IMR-90 (cell line): Measurements from ENCODE around the gene RNF41. TPM values are rescaled to one million over a fixed set of nuclear protein-coding genes. Genes with fewer than 3 reads are reported as not detected.

Experiments
- ATAC-seq: fragments of 200-7000 bp; cut with Tn5 transposase; 2 replicates; pipeline ENCODE4 v1.9.1; 2020; ENCODE audit warnings: low read depth, mild to moderate bottlenecking, moderate library complexity
- BruUV-seq: library from RNA; stranded (reverse); fragments of 400-500 nt; replicated peaks from 2 replicates; lab custom pipeline; 2021; lab: Mats Ljungman, UMichigan
- CTCF ChIA-PET: fragments of 300-600 bp; formaldehyde crosslinking; extraction: SDS; loops from one replicate; lab custom pipeline; 2021; ENCODE audit warnings: antibody characterized with exemption; lab: Yijun Ruan, JAX
- POLR2A ChIA-PET: fragments of 300-600 bp; sonication (Branson Sonifier 250); formaldehyde crosslinking; loops from one replicate; lab custom pipeline; 2022; ENCODE audit warnings: antibody characterized with exemption; ENCODE audit not compliant: unreplicated experiment; lab: Charles Lee
- DNase-seq: peaks from one replicate; pipeline ENCODE4 v3.0.0; 2013
- H2AFZ ChIP-seq: replicated peaks from 2 replicates; pipeline ENCODE3; 2013; ENCODE audit warnings: low read length, mild to moderate bottlenecking; ENCODE audit not compliant: poor library complexity
- H2AK5ac ChIP-seq: 2 replicates; pipeline ENCODE4 v1.6.1; 2013; ENCODE audit warnings: low read depth, low read length, inconsistent platforms
- H2AK9ac ChIP-seq: replicated peaks from 2 replicates; pipeline ENCODE3; 2013; ENCODE audit warnings: mild to moderate bottlenecking, low read depth, low read length, moderate library complexity; ENCODE audit not compliant: poor library complexity
- H2BK120ac ChIP-seq: 2 replicates; pipeline ENCODE4 v1.6.1; 2013; ENCODE audit warnings: low read depth, low read length, inconsistent platforms
- H2BK15ac ChIP-seq: 3 replicates; pipeline ENCODE4 v1.6.1; 2013; ENCODE audit warnings: low read depth, low read length, inconsistent platforms
- H2BK20ac ChIP-seq: 2 replicates; pipeline ENCODE4 v1.6.1; 2013; ENCODE audit warnings: low read depth, mild to moderate bottlenecking, inconsistent platforms, low read length, moderate library complexity
- H2BK5ac ChIP-seq: 2 replicates; pipeline ENCODE4 v1.6.1; 2013; ENCODE audit warnings: mild to moderate bottlenecking, low read depth, low read length, inconsistent platforms; ENCODE audit not compliant: poor library complexity, severe bottlenecking
- H3K14ac ChIP-seq: replicated peaks from 2 replicates; pipeline ENCODE4 v1.6.1; 2013; ENCODE audit warnings: low read depth, low read length, inconsistent platforms
- H3K18ac ChIP-seq: 2 replicates; pipeline ENCODE4 v1.6.1; 2013; ENCODE audit warnings: low read depth, low read length, control low read depth
- H3K23ac ChIP-seq: 2 replicates; pipeline ENCODE4 v1.6.1; 2013; ENCODE audit warnings: low read depth, low read length, inconsistent platforms
- H3K27ac ChIP-seq: 2 replicates; pipeline ENCODE4 v1.5.1; 2013; ENCODE audit warnings: mild to moderate bottlenecking, control low read depth, low read length; ENCODE audit not compliant: insufficient read depth
- H3K27me3 ChIP-seq: 2 replicates; pipeline ENCODE4 v1.6.1; 2013; ENCODE audit warnings: low read length; ENCODE audit not compliant: control insufficient read depth, insufficient read depth
- H3K36me3 ChIP-seq: 2 replicates; pipeline ENCODE4 v1.6.1; 2013; ENCODE audit warnings: low read length, mixed read lengths; ENCODE audit not compliant: control insufficient read depth, insufficient read depth
- H3K4ac ChIP-seq: 2 replicates; pipeline ENCODE4 v1.6.1; 2013; ENCODE audit warnings: low read depth, low read length, inconsistent platforms
- H3K4me1 ChIP-seq: 2 replicates; pipeline ENCODE4 v1.6.1; 2013; ENCODE audit warnings: low read length, mixed read lengths; ENCODE audit not compliant: control insufficient read depth, insufficient read depth
- H3K4me2 ChIP-seq: 2 replicates; pipeline ENCODE4 v1.6.1; 2013; ENCODE audit warnings: low read depth, mild to moderate bottlenecking, control low read depth, low read length, moderate library complexity
- H3K4me3 ChIP-seq: 2 replicates; pipeline ENCODE4 v1.5.1; 2013; ENCODE audit warnings: low read depth, mild to moderate bottlenecking, control low read depth, low read length, moderate library complexity; ENCODE audit not compliant: insufficient read depth
- H3K56ac ChIP-seq: 2 replicates; pipeline ENCODE4 v1.6.1; 2013; ENCODE audit warnings: low read length, inconsistent platforms; ENCODE audit not compliant: insufficient read depth; ENCODE audit errors: extremely low read depth
- H3K79me1 ChIP-seq, 2 experiments: 2 replicates each; pipeline ENCODE4 v1.6.1; 2013; ENCODE audit warnings: low read length in 2 of 2, inconsistent platforms in 1 of 2, low read depth in 1 of 2
- H3K9ac ChIP-seq: 2 replicates; pipeline ENCODE4 v1.6.1; 2013; ENCODE audit warnings: low read depth, low read length, control low read depth
- H3K9me1 ChIP-seq: 2 replicates; pipeline ENCODE4 v1.6.1; 2013; ENCODE audit warnings: low read length, inconsistent platforms; ENCODE audit not compliant: insufficient read depth
- H3K9me3 ChIP-seq: 2 replicates; pipeline ENCODE4 v1.6.1; 2013; ENCODE audit warnings: low read length; ENCODE audit not compliant: control insufficient read depth, insufficient read depth
- H4K20me1 ChIP-seq: 2 replicates; pipeline ENCODE4 v1.6.1; 2013; ENCODE audit warnings: low read length, inconsistent platforms; ENCODE audit not compliant: insufficient read depth
- H4K5ac ChIP-seq: 2 replicates; pipeline ENCODE4 v1.6.1; 2013; ENCODE audit warnings: mild to moderate bottlenecking, low read depth, low read length, control low read depth
- H4K8ac ChIP-seq, 2 experiments: 2 replicates each; pipeline ENCODE4 v1.6.1; 2013; ENCODE audit warnings: low read depth in 2 of 2, low read length in 2 of 2, control low read depth in 1 of 2, inconsistent platforms in 1 of 2
- H4K91ac ChIP-seq: 2 replicates; pipeline ENCODE4 v1.6.1; 2013; ENCODE audit warnings: low read depth, low read length, inconsistent platforms; ENCODE audit not compliant: insufficient read depth
- BHLHE40 ChIP-seq: fragments of 150-350 bp; IDR thresholded peaks from 2 replicates; pipeline ENCODE4 v1.6.1; 2016; ENCODE audit warnings: mild to moderate bottlenecking, low read depth, low read length
- CHD1 ChIP-seq: IDR thresholded peaks from 2 replicates; pipeline ENCODE4 v1.6.1; 2012; ENCODE audit warnings: low read depth, low read length, improper control_type of control experiment
- MXI1 ChIP-seq: IDR thresholded peaks from 2 replicates; pipeline ENCODE4 v1.6.1; 2012; ENCODE audit warnings: low read depth, mild to moderate bottlenecking, low read length, moderate library complexity, borderline replicate concordance
- NFE2L2 ChIP-seq: fragments of 150-350 bp; IDR thresholded peaks from 2 replicates; pipeline ENCODE4 v1.6.1; 2016; ENCODE audit warnings: low read depth, mild to moderate bottlenecking, low read length
- SMC3 ChIP-seq: fragments of 150-350 bp; IDR thresholded peaks from 2 replicates; pipeline ENCODE4 v1.6.1; 2016; ENCODE audit warnings: low read depth, mild to moderate bottlenecking, antibody characterized with exemption, low read length, moderate library complexity
- WGBS, 2 experiments: methylation state at CpG; one replicate each; pipeline versions ENCODE4 v1.1.5 to v1.1.7; 2013; ENCODE audit warnings: missing lambda C conversion rate in 2 of 2; ENCODE audit not compliant: insufficient read length in 1 of 2; ENCODE audit errors: extremely low coverage in 2 of 2; 5-methylcytosine and 5-hydroxymethylcytosine counted together
- dilution Hi-C: fragments of 300-500 bp; cut with HindIII; formaldehyde crosslinking; loops from one replicate; pipeline ENCODE4 v1.14.3; 2018; ENCODE audit warnings: low sequenced_read_pairs; ENCODE audit not compliant: unreplicated experiment
- in situ Hi-C: fragments of 300-500 bp; cut with MboI; formaldehyde crosslinking; loops from 3 replicates; pipeline ENCODE4 v1.14.3; 2019; ENCODE audit warnings: low sequenced_read_pairs, inconsistent platforms, mixed read lengths
- intact Hi-C: fragments of 100-400 bp; cut with micrococcal nuclease; formaldehyde crosslinking; loops from 2 replicates; pipeline ENCODE4 v1.10.0; 2022
- polyA plus RNA-seq, 3 experiments: library from polyadenylated mRNA; depleted of rRNA; stranded (reverse); fragments of >200 nt; gene quantifications; 2 replicates each; pipeline ENCODE4 v1.2.3, GENCODE V29; 2012; ENCODE audit warnings: low replicate concordance in 1 of 3
- total RNA-seq: library from RNA; depleted of rRNA; stranded (reverse); fragments of >200 nt; gene quantifications from 2 replicates; pipeline ENCODE4 v1.2.3, GENCODE V29; 2012
- TF ChIP-seq, protein P1 (sequence below): fragments of 150-350 bp; IDR thresholded peaks from 2 replicates; pipeline ENCODE4 v1.6.1; 2017; ENCODE audit warnings: mild to moderate bottlenecking, antibody characterized with exemption, low read length, low read depth

The RNF41 gene
- total and polyA plus RNA-seq, 2 of the 4 experiments (the other 2 are of a cell fraction), result 112 to 272 TPM

DNA sequence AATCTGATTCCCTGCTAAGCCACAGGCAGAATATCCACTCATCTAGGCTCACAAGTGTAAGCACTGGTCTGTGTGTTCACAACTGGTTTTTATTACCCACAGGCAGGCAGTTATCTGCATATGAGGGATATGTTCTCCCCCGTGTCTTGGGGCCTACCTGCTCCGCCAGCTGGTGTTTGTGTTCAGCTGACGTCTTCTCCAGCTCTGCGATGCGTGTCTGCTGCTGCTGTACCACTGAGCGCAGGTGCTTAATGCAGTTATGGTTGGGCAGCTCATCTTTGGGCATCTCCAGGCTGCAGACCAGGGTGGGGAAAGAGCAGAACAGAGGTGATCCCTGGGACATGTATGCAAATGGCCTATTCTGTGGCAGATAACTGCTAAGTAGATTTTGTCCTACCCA lies 13.7 kb downstream of the RNF41 start:
- Histone ChIP-seq H3K4me1 (peaks cover 5% of the 10 kb centered on the region), H2BK5ac (no peak overlapping the region), H4K5ac (no peak overlapping the region), H2BK120ac (no peak overlapping the region), H2BK15ac (no peak overlapping the region), H3K4me2 (no peak overlapping the region), H2BK20ac (no peak overlapping the region), H3K27ac (no peak overlapping the region), H3K9me3 (no peaks in the 10 kb centered on the region), H3K18ac (no peak overlapping the region), H3K23ac (no peak overlapping the region), H3K9ac (no peak overlapping the region), H3K27me3 (no peaks in the 10 kb centered on the region), H3K4me3 (no peak overlapping the region), H2AK5ac (no peak overlapping the region), H4K20me1 (peaks cover 17% of the 10 kb centered on the region), H2AK9ac (no peak overlapping the region), H3K56ac (no peak overlapping the region), H3K14ac (no peak overlapping the region; the same call in 1 of the 2 replicates), H3K9me1 (no peaks in the 10 kb centered on the region; the same call in 1 of the 2 replicates), H4K8ac (no peak overlapping the region), H4K91ac (no peak overlapping the region), H3K36me3 (peaks cover 56% of the 10 kb centered on the region), H3K79me1 (peaks cover 10 to 44% of the 10 kb centered on the region in 2 experiments), H3K4ac (no peak overlapping the region), H2AFZ (no peak overlapping the region)
- intact Hi-C loops (no loop called here), dilution Hi-C loops (no loop called here), in situ Hi-C loops (no loop called here)
- no TSS peak for BruUV-seq
- ATAC-seq (no peak), DNase-seq (no peak)
- 89% methylated on average over 6 of the region's 6 CpGs; no CpG with 5 or more reads in 1 of the 2 experiments for WGBS, 2 experiments
- CTCF ChIA-PET, result interaction anchor here (1.5 kb wide), 1 partner anchor 13 kb away, joined by 6 read pairs; the partner anchor contains the start of gene RNF41
- POLR2A ChIA-PET, result interaction anchor here (1.3 kb wide), 1 partner anchor 13 kb away, joined by 4 read pairs; the partner anchor contains the start of gene RNF41
- TF ChIP-seq NFE2L2 (no peak), BHLHE40 (no peak), MXI1 (no peak), CHD1 (no peak), SMC3 (no peak)
- TF ChIP-seq, protein P1, sequence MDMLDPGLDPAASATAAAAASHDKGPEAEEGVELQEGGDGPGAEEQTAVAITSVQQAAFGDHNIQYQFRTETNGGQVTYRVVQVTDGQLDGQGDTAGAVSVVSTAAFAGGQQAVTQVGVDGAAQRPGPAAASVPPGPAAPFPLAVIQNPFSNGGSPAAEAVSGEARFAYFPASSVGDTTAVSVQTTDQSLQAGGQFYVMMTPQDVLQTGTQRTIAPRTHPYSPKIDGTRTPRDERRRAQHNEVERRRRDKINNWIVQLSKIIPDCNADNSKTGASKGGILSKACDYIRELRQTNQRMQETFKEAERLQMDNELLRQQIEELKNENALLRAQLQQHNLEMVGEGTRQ, result no peak
